SK-N-SH (cell line): Measurements from ENCODE around the gene SMPD4. TPM values are rescaled to one million over a fixed set of nuclear protein-coding genes. Genes with fewer than 3 reads are reported as not detected.
"Not testable (repeated sequence)": the region's sequence is repeated elsewhere in the genome, so short reads cannot be mapped to it uniquely, and the experiment has no call there.

ENCODE experiments used
- CTCF ChIA-PET: fragments of 300-600, 350-600 bp; formaldehyde crosslinking; extraction: SDS; loops from one replicate; lab custom pipeline; 2021; lab: Yijun Ruan, JAX
- POLR2A ChIA-PET: fragments of 350-600 bp; sonication (Branson Sonifier 250); formaldehyde crosslinking; extraction: SDS; loops from one replicate; lab custom pipeline; 2020; ENCODE audit warnings: antibody characterized with exemption, inconsistent platforms; lab: Yijun Ruan, JAX
- DNase-seq: peaks from one replicate; pipeline ENCODE4 v3.0.0; 2012
- H2AFZ ChIP-seq: fragments of 200-600 bp; sonication (generic); 2 replicates; pipeline ENCODE4 v1.8.1; 2016; ENCODE audit warnings: antibody characterized with exemption, mild to moderate bottlenecking, low read depth
- H3F3A ChIP-seq: fragments of 200-600 bp; sonication (generic); replicated peaks from 2 replicates; pipeline ENCODE3; 2016; ENCODE audit warnings: antibody characterized with exemption, mild to moderate bottlenecking; ENCODE audit not compliant: insufficient read depth
- H3K27ac ChIP-seq, 2 experiments: fragments of 200-500 bp in 1 of 2; fragments of 200-600 bp in 1 of 2; sonication (Bioruptor generic) in 1 of 2; sonication (generic), shearing (Covaris generic) in 1 of 2; 2 replicates each; pipeline versions ENCODE4 v1.5.1 to v1.6.1; 2014 to 2016; ENCODE audit warnings: low read depth in 2 of 2, inconsistent platforms in 1 of 2, low read length in 1 of 2, mild to moderate bottlenecking in 1 of 2, mixed read lengths in 1 of 2
- H3K27me3 ChIP-seq: fragments of 200-600 bp; sonication (generic), shearing (Covaris generic); 2 replicates; pipeline ENCODE4 v1.6.1; 2016; ENCODE audit warnings: mixed run types; ENCODE audit not compliant: insufficient read depth
- H3K36me3 ChIP-seq, 2 experiments: fragments of 200-500 bp in 1 of 2; fragments of 200-600 bp in 1 of 2; sonication (Bioruptor generic) in 1 of 2; sonication (generic) in 1 of 2; replicated peaks in 1 of 2; 2 replicates each; pipeline versions ENCODE3 to v1.5.1; 2014 to 2016; ENCODE audit warnings: low read length in 1 of 2, mild to moderate bottlenecking in 1 of 2; ENCODE audit not compliant: insufficient read depth in 2 of 2, control insufficient read depth in 1 of 2
- H3K4me1 ChIP-seq, 2 experiments: fragments of 200-500 bp in 1 of 2; fragments of 200-600 bp in 1 of 2; sonication (Bioruptor generic) in 1 of 2; sonication (generic), shearing (Covaris generic) in 1 of 2; 2 replicates each; pipeline versions ENCODE4 v1.5.1 to v1.6.1; 2014 to 2016; ENCODE audit warnings: low read depth in 1 of 2, low read length in 1 of 2, mixed run types in 1 of 2; ENCODE audit not compliant: insufficient read depth in 2 of 2, control insufficient read depth in 1 of 2
- H3K4me2 ChIP-seq: fragments of 200-600 bp; sonication (generic), shearing (Covaris generic); 2 replicates; pipeline ENCODE4 v1.6.1; 2017; ENCODE audit warnings: mixed run types
- H3K4me3 ChIP-seq, 2 experiments: fragments of 200-500 bp in 1 of 2; fragments of 200-600 bp in 1 of 2; sonication (Bioruptor generic) in 1 of 2; sonication (generic), shearing (Covaris generic) in 1 of 2; 2 replicates each; pipeline versions ENCODE4 v1.5.1 to v1.8.1; 2014 to 2016; ENCODE audit warnings: low read depth in 2 of 2, inconsistent platforms in 1 of 2, low read length in 1 of 2, mild to moderate bottlenecking in 1 of 2, mixed read lengths in 1 of 2, moderate library complexity in 1 of 2
- H3K79me2 ChIP-seq: fragments of 200-600 bp; sonication (generic); 2 replicates; pipeline ENCODE4 v1.8.1; 2017; ENCODE audit warnings: mild to moderate bottlenecking; ENCODE audit not compliant: insufficient read depth
- H3K9ac ChIP-seq: fragments of 200-600 bp; sonication (generic); 2 replicates; pipeline ENCODE4 v1.6.1; 2017; ENCODE audit warnings: mixed run types
- H3K9me2 ChIP-seq: fragments of 200-600 bp; sonication (generic); 2 replicates; pipeline ENCODE4 v1.6.1; 2017; ENCODE audit warnings: mixed run types
- H3K9me3 ChIP-seq: fragments of 200-600 bp; sonication (generic); 2 replicates; pipeline ENCODE4 v1.6.1; 2017; ENCODE audit warnings: mixed run types, mild to moderate bottlenecking, moderate library complexity
- H4K20me1 ChIP-seq: fragments of 200-600 bp; sonication (generic); 2 replicates; pipeline ENCODE4 v1.6.1; 2017; ENCODE audit warnings: mild to moderate bottlenecking, mixed run types; ENCODE audit not compliant: insufficient read depth
- EP300 ChIP-seq, 2 experiments: IDR thresholded peaks; 2 replicates each; pipeline versions ENCODE4 v1.4.0 to v1.6.1; 2012; ENCODE audit warnings: borderline replicate concordance in 1 of 2, low read depth in 1 of 2, low read length in 1 of 2
- FOXM1 ChIP-seq: IDR thresholded peaks from 2 replicates; pipeline ENCODE4 v1.4.0; 2012; ENCODE audit warnings: low read depth, mild to moderate bottlenecking
- GABPA ChIP-seq: IDR thresholded peaks from 2 replicates; pipeline ENCODE4 v1.4.0; 2012; ENCODE audit warnings: low read depth, mild to moderate bottlenecking
- MXI1 ChIP-seq: IDR thresholded peaks from 2 replicates; pipeline ENCODE4 v1.6.1; 2012; ENCODE audit warnings: mild to moderate bottlenecking, low read depth, low read length, improper control_type of control experiment
- NFIC ChIP-seq: IDR thresholded peaks from 2 replicates; pipeline ENCODE4 v1.4.0; 2012; ENCODE audit warnings: borderline replicate concordance
- NRF1 ChIP-seq: IDR thresholded peaks from 2 replicates; pipeline ENCODE4 v1.6.1; 2012; ENCODE audit warnings: low read depth, mild to moderate bottlenecking, low read length
- POLR2AphosphoS5 ChIP-seq: IDR thresholded peaks from 2 replicates; pipeline ENCODE4 v1.6.1; 2012; ENCODE audit warnings: low read depth, low read length
- RAD21 ChIP-seq: IDR thresholded peaks from 2 replicates; pipeline ENCODE4 v1.6.1; 2012; ENCODE audit warnings: mild to moderate bottlenecking, low read length
- RFX5 ChIP-seq: IDR thresholded peaks from 2 replicates; pipeline ENCODE4 v1.6.1; 2012; ENCODE audit warnings: mild to moderate bottlenecking, improper control_type of control experiment, low read length
- SIN3A ChIP-seq: IDR thresholded peaks from 2 replicates; pipeline ENCODE4 v1.6.1; 2012; ENCODE audit warnings: low read depth, mild to moderate bottlenecking, low read length, moderate library complexity, borderline replicate concordance
- SMC3 ChIP-seq: IDR thresholded peaks from 2 replicates; pipeline ENCODE4 v1.6.1; 2012; ENCODE audit warnings: low read depth, low read length, improper control_type of control experiment
- TEAD4 ChIP-seq: IDR thresholded peaks from 2 replicates; pipeline ENCODE4 v1.4.0; 2012; ENCODE audit warnings: mild to moderate bottlenecking, borderline replicate concordance; ENCODE audit not compliant: insufficient read depth
- WGBS: methylation state at CpG from one replicate; pipeline ENCODE4 v1.1.6; 2017; ENCODE audit warnings: low lambda C conversion rate; 5-methylcytosine and 5-hydroxymethylcytosine counted together
- polyA plus RNA-seq, 3 experiments: library from polyadenylated mRNA; depleted of rRNA; stranded (reverse); fragments of >200 nt; gene quantifications; 2 replicates each; pipeline ENCODE4 v1.2.3, GENCODE V29; 2012
- TF ChIP-seq, protein P1 (sequence below): fragments of 150-350 bp; IDR thresholded peaks from 2 replicates; pipeline ENCODE4 v1.6.1; 2016; ENCODE audit warnings: mild to moderate bottlenecking, low read depth, low read length
- TF ChIP-seq, protein P2 (sequence below): fragments of 200-600 bp; sonication (generic); IDR thresholded peaks from 2 replicates; pipeline ENCODE4 v1.6.1; 2017; ENCODE audit warnings: antibody characterized with exemption, mild to moderate bottlenecking, moderate library complexity

The SMPD4 gene
- polyA plus RNA-seq, 1 of the 3 experiments (the other 2 are of a cell fraction), result 43.0 TPM

DNA sequence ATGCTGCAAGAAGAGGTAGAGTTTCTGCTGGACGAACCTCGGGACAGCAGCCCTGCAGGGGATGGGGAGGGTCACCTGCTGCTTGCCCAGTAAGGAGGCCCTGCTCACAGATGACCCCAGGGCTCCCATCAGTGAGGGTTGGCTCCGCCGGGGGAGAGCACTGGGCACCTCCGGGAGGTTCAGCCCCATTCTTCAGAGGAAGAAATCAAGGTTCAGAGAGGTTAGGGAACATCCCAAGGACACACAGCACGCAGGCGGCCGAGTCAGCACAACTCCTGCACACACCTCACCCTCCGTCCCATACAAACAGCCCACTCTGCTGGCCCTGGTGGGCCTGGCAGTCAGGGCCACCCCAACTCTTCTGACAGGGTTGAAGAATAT is 24.8 kb downstream of the SMPD4 start (continued):
- TF ChIP-seq RFX5 (no peak), RAD21 (no peak), NFIC (no peak), EP300 (IDR thresholded peaks at IDR 0.05; ENCODE audit: borderline replicate concordance in 1 of 2, low read depth in 1 of 2, low read length in 1 of 2) (no peak)
- TF ChIP-seq, protein P1, sequence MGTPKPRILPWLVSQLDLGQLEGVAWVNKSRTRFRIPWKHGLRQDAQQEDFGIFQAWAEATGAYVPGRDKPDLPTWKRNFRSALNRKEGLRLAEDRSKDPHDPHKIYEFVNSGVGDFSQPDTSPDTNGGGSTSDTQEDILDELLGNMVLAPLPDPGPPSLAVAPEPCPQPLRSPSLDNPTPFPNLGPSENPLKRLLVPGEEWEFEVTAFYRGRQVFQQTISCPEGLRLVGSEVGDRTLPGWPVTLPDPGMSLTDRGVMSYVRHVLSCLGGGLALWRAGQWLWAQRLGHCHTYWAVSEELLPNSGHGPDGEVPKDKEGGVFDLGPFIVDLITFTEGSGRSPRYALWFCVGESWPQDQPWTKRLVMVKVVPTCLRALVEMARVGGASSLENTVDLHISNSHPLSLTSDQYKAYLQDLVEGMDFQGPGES, result no peak

DNA sequence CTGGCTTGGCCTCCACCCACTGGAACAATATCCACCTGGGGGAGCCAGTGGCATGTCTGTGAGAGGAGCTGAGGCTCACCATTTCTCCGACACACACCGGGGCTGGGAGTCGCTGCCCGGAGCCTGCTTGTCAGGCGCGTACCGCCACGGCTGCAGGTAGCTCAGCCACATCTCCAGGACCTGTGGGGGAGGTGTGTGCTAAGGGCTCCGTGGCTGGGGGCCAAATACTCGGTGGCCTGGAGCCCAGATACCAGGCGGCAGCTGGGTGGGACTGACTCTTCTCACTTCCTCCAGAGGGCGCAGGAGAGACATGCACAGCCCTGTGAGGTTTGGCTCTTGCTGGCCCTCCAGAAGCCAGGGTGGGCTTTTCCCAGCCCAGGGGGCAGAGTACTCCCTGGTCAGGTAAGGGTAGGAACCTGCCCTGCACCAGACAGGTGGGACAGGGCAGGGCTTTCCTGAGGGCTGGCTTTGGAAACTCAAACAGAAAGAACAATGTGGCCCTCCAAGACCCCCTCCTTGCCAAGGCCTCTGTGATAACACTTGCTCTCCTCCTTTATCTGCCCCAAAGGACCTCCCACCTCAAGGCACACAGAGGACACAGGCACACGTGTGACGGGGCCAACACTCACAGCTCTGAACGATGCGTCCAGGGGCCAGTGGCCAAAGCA is 25.3 kb downstream of the SMPD4 start:
- H3K9ac ChIP-seq, H3K9me3 ChIP-seq, H3K27me3 ChIP-seq, H3K4me3 ChIP-seq, H4K20me1 ChIP-seq, H2AFZ ChIP-seq, POLR2A ChIA-PET, H3F3A ChIP-seq, H3K27ac ChIP-seq, H3K79me2 ChIP-seq, H3K4me2 ChIP-seq, H3K9me2 ChIP-seq: not testable (repeated sequence)
- TF ChIP-seq, protein P2, sequence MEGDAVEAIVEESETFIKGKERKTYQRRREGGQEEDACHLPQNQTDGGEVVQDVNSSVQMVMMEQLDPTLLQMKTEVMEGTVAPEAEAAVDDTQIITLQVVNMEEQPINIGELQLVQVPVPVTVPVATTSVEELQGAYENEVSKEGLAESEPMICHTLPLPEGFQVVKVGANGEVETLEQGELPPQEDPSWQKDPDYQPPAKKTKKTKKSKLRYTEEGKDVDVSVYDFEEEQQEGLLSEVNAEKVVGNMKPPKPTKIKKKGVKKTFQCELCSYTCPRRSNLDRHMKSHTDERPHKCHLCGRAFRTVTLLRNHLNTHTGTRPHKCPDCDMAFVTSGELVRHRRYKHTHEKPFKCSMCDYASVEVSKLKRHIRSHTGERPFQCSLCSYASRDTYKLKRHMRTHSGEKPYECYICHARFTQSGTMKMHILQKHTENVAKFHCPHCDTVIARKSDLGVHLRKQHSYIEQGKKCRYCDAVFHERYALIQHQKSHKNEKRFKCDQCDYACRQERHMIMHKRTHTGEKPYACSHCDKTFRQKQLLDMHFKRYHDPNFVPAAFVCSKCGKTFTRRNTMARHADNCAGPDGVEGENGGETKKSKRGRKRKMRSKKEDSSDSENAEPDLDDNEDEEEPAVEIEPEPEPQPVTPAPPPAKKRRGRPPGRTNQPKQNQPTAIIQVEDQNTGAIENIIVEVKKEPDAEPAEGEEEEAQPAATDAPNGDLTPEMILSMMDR, result peak; percentile 59
- peak; percentile 35; the same call in 1 of the 2 replicates for TF ChIP-seq SMC3
- TF ChIP-seq RAD21, result peak; percentile 50
- peaks cover 0 to 21% of the 10 kb centered on the region in 2 experiments; a peak in 1 of 4 replicates for H3K4me1 ChIP-seq
- peaks cover 0 to 32% of the 10 kb centered on the region in 2 experiments for H3K36me3 ChIP-seq
- CTCF ChIA-PET, result interaction anchor here (0.6 to 1.4 kb wide), 5 partner anchors 174 to 232 kb away, joined by 3 to 10 read pairs (median 4); no protein-coding TSS in a partner anchor
- DNase-seq, result peak; percentile 76
- WGBS, result 90% methylated on average over 8 of the region's 16 CpGs

DNA sequence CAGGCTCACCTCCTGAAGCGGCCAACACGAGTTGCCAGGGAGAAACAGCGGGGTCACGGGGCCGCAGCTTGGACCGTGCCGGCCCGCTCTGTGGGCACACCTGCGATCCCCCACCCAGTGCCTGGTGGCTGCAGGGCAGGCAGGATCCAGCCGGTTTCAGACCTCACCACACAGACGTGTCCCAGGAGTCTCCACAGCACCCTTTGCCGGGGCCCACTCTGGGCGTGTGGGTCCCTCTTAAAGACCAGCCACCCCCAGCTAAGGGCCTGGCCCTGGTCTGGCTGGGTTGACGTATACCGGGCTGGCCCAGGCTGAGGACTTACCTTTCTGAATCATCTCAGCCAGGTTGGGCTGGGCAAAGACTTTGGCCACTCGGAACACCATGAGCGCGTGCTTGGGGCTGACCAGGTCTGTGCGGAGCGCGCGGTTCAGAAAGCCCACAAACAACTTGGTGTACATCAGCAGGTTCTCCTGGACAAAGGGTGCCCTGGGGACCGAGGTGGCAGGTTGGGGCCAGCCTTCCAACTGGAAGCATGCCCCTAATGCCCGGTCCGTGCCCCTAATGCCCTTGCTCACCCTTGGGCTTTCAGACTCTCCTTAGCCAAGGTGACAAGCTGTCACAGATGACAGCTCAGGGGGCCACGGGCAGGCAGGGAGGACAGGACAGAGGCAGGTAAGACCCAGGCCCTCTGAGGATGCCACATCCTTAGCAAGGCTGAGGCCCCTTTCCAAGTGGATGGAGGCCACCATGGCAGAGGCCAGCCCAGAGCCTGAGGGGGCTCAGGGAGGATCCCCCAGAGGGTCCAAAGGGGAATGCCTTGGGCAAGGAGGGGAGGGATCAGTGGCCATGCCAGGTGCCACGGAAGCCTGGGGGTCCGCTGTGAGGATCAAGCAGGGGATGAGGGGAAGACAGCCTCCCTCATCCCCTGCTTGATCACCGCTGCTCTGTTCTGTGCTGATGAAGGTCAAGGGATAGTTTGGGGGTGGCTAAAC is 26.3 kb downstream of the SMPD4 start:
- Histone ChIP-seq H3K9me3 (no peaks in the 10 kb centered on the region), H3K36me3 (peaks cover 0 to 31% of the 10 kb centered on the region in 2 experiments), H2AFZ (no peak overlapping the region), H3K4me1 (peaks cover 0 to 21% of the 10 kb centered on the region in 2 experiments; a peak in 1 of 4 replicates), H4K20me1 (no peaks in the 10 kb centered on the region), H3K27me3 (no peaks in the 10 kb centered on the region), H3K9ac (no peak overlapping the region), H3K9me2 (no peaks in the 10 kb centered on the region), H3K79me2 (no peaks in the 10 kb centered on the region), H3K4me2 (no peak overlapping the region), H3F3A (no peaks in the 10 kb centered on the region), H3K27ac (no peak overlapping the region; a peak in 1 of 4 replicates), H3K4me3 (no peak overlapping the region)
- WGBS, result 96% methylated on average over 22 of the region's 29 CpGs
- CTCF ChIA-PET, result interaction anchor here (0.6 to 1.4 kb wide), 5 partner anchors 175 to 231 kb away, joined by 3 to 10 read pairs (median 4); no protein-coding TSS in a partner anchor
- POLR2A ChIA-PET, result no interaction called here
- no peak for TF ChIP-seq SIN3A
- no peak for TF ChIP-seq SMC3
- TF ChIP-seq NRF1, result no peak
- no peak for TF ChIP-seq TEAD4
- no peak for TF ChIP-seq RFX5
- TF ChIP-seq POLR2AphosphoS5, result no peak
- no peak for TF ChIP-seq GABPA
- TF ChIP-seq MXI1, result no peak
- no peak for TF ChIP-seq FOXM1
- no peak for DNase-seq

DNA sequence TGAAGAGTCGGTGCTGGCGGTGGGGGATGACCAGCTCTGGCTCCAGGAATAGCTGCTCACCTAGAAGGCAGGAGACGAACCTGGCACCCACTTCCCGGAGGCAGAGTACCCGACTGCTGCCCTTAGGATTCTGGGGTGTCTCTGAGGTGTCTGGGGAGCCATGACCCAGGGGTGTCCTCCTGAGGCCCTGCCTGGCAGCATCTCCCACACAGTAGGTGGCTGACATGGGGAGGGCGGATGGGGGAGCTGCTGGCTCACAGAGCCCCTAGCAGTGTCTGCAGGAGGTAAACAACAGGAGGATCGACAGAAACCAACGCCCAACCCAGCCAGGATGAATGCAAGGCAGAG is 27.0 kb downstream of the SMPD4 start:
- H3K9ac ChIP-seq, H3K4me2 ChIP-seq, POLR2A ChIA-PET, H3K9me2 ChIP-seq, H3K27ac ChIP-seq, H3K9me3 ChIP-seq, H3K4me3 ChIP-seq, H3K79me2 ChIP-seq, CTCF ChIA-PET, H2AFZ ChIP-seq, H3K27me3 ChIP-seq, H3F3A ChIP-seq, H4K20me1 ChIP-seq, DNase-seq: not testable (repeated sequence)
- 100% methylated on average over 5 of the region's 8 CpGs for WGBS
- peaks cover 0 to 21% of the 10 kb centered on the region in 2 experiments; a peak in 1 of 4 replicates for H3K4me1 ChIP-seq
- peaks cover 0 to 25% of the 10 kb centered on the region in 2 experiments for H3K36me3 ChIP-seq
